HCT116 (cell line): Measurements from ENCODE around the gene SRRD. TPM values are rescaled to one million over a fixed set of nuclear protein-coding genes. Genes with fewer than 3 reads are reported as not detected.

Experiments
- ATAC-seq: fragments of 200-7000 bp; cut with Tn5 transposase; 2 replicates; pipeline ENCODE4 v1.9.1; 2020; ENCODE audit warnings: mild to moderate bottlenecking, moderate library complexity
- BruUV-seq: library from RNA; stranded (reverse); fragments of 400-500 nt; replicated peaks from 2 replicates; lab custom pipeline; 2021; lab: Mats Ljungman, UMichigan
- CTCF ChIA-PET: fragments of 300-600 bp; sonication (Branson Sonifier 250); formaldehyde crosslinking; loops from one replicate; lab custom pipeline; 2021; ENCODE audit warnings: antibody characterized with exemption; lab: Charles Lee
- POLR2A ChIA-PET: fragments of 300-600, 350-600 bp; sonication (Branson Sonifier 250); formaldehyde crosslinking; loops from one replicate; lab custom pipeline; 2021; ENCODE audit warnings: antibody characterized with exemption; lab: Charles Lee
- RAD21 ChIA-PET, 2 experiments: fragments of 300-600 bp; sonication (Branson Sonifier 250); formaldehyde crosslinking; loops; one replicate each; lab custom pipeline; 2023; ENCODE audit warnings: low total read pairs in 2 of 2; ENCODE audit not compliant: uncharacterized antibody in 2 of 2, unreplicated experiment in 2 of 2, low non-redundant PET in 1 of 2; lab: Charles Lee
- DNase-seq: peaks from one replicate; pipeline ENCODE4 v3.0.0-alpha.2; 2010; ENCODE audit warnings: low read depth, low spot score
- H2AFZ ChIP-seq: fragments of 200-600 bp; shearing (Covaris generic), sonication (generic); 2 replicates; pipeline ENCODE4 v1.6.1; 2017; ENCODE audit warnings: low read depth, mixed run types, mixed read lengths, antibody characterized with exemption, low read length; ENCODE audit not compliant: poor library complexity, severe bottlenecking
- H3K27ac ChIP-seq: 2 replicates; pipeline ENCODE4 v1.5.1; 2012; ENCODE audit warnings: low read depth, low read length
- H3K27me3 ChIP-seq: fragments of 200-600 bp; sonication (generic); 2 replicates; pipeline ENCODE4 v1.6.1; 2016; ENCODE audit warnings: mixed run types, low read length, mixed read lengths; ENCODE audit not compliant: insufficient read depth
- H3K36me3 ChIP-seq, 2 experiments: fragments of 200-500 bp in 1 of 2; fragments of 200-600 bp in 1 of 2; sonication (Bioruptor generic) in 1 of 2; sonication (generic) in 1 of 2; 2 replicates each; pipeline versions ENCODE4 v1.5.1 to v1.6.1; 2014 to 2016; ENCODE audit warnings: low read length in 2 of 2, inconsistent platforms in 1 of 2, mixed read lengths in 1 of 2, mixed run types in 1 of 2; ENCODE audit not compliant: insufficient read depth in 2 of 2, control insufficient read depth in 1 of 2
- H3K4me1 ChIP-seq, 2 experiments: fragments of 200-600 bp in 1 of 2; sonication (generic) in 1 of 2; 2 replicates each; pipeline versions ENCODE4 v1.5.1 to v1.6.1; 2012 to 2017; ENCODE audit warnings: low read length in 2 of 2, inconsistent platforms in 1 of 2, mild to moderate bottlenecking in 1 of 2, mixed read lengths in 1 of 2, mixed run types in 1 of 2, moderate library complexity in 1 of 2; ENCODE audit not compliant: insufficient read depth in 2 of 2, control insufficient read depth in 1 of 2
- H3K4me2 ChIP-seq: fragments of 200-600 bp; sonication (generic); 2 replicates; pipeline ENCODE4 v1.6.1; 2017; ENCODE audit warnings: mixed run types, low read length, mixed read lengths
- H3K4me3 ChIP-seq, 2 experiments: fragments of 200-600 bp in 1 of 2; sonication (generic) in 1 of 2; replicated peaks in 1 of 2; 2 replicates each; pipeline ENCODE4 v1.5.1; 2011 to 2016; ENCODE audit warnings: low read length in 2 of 2, control low read depth in 1 of 2, low read depth in 1 of 2, mild to moderate bottlenecking in 1 of 2, mixed read lengths in 1 of 2, mixed run types in 1 of 2
- H3K79me2 ChIP-seq: fragments of 200-600 bp; sonication (generic); 2 replicates; pipeline ENCODE4 v1.6.1; 2017; ENCODE audit warnings: mild to moderate bottlenecking, mixed run types, low read length, moderate library complexity, mixed read lengths; ENCODE audit not compliant: insufficient read depth
- H3K9ac ChIP-seq: fragments of 200-600 bp; sonication (generic); 2 replicates; pipeline ENCODE4 v1.6.1; 2016; ENCODE audit warnings: low read length, mixed read lengths
- H3K9me2 ChIP-seq: fragments of 200-600 bp; sonication (generic), shearing (Covaris generic); 2 replicates; pipeline ENCODE4 v1.6.1; 2017; ENCODE audit warnings: mixed run types, mild to moderate bottlenecking, moderate library complexity; ENCODE audit not compliant: insufficient read depth
- H3K9me3 ChIP-seq, 2 experiments: fragments of 200-500 bp in 1 of 2; fragments of 200-600 bp in 1 of 2; sonication (Bioruptor generic) in 1 of 2; sonication (generic) in 1 of 2; 2 replicates each; pipeline ENCODE4 v1.6.1; 2014 to 2017; ENCODE audit warnings: low read length in 2 of 2, mixed read lengths in 2 of 2, inconsistent platforms in 1 of 2, low read depth in 1 of 2, mild to moderate bottlenecking in 1 of 2, mixed run types in 1 of 2, moderate library complexity in 1 of 2; ENCODE audit not compliant: control insufficient read depth in 1 of 2, insufficient read depth in 1 of 2
- H4K20me1 ChIP-seq: fragments of 200-600 bp; sonication (generic), shearing (Covaris generic); 2 replicates; pipeline ENCODE4 v1.6.1; 2017; ENCODE audit warnings: mixed run types, mild to moderate bottlenecking, moderate library complexity; ENCODE audit not compliant: insufficient read depth
- CEBPB ChIP-seq: IDR thresholded peaks from 2 replicates; pipeline ENCODE4 v1.6.1; 2012; ENCODE audit warnings: low read depth
- EZH2 ChIP-seq: fragments of 200-600 bp; sonication (generic); IDR thresholded peaks from 2 replicates; pipeline ENCODE4 v1.6.1; 2017; ENCODE audit warnings: antibody characterized with exemption, mixed run types
- JUND ChIP-seq: IDR thresholded peaks from 2 replicates; pipeline ENCODE4 v1.6.1; 2012
- POLR2A ChIP-seq: IDR thresholded peaks from 2 replicates; pipeline ENCODE4 v1.7.0; 2011; ENCODE audit warnings: borderline replicate concordance; ENCODE audit not compliant: insufficient read depth, insufficient read length; ENCODE audit errors: extremely low read depth
- RAD21 ChIP-seq: IDR thresholded peaks from 2 replicates; pipeline ENCODE4 v1.6.1; 2012; ENCODE audit warnings: low read depth, mild to moderate bottlenecking
- SIN3A ChIP-seq: IDR thresholded peaks from 2 replicates; pipeline ENCODE4 v1.6.1; 2012; ENCODE audit warnings: low read depth
- SP1 ChIP-seq: IDR thresholded peaks from 2 replicates; pipeline ENCODE4 v1.6.1; 2012; ENCODE audit warnings: low read depth
- SRF ChIP-seq: IDR thresholded peaks from 2 replicates; pipeline ENCODE4 v1.6.1; 2012; ENCODE audit warnings: low read depth
- intact Hi-C: fragments of 100-400 bp; cut with micrococcal nuclease; formaldehyde crosslinking; loops from 2 replicates; pipeline ENCODE4 v1.10.0; 2022
- total RNA-seq: library from RNA; stranded (reverse); gene quantifications from one replicate; pipeline ENCODE4 v1.2.1, GENCODE V29; 2021; ENCODE audit not compliant: unreplicated experiment
- TF ChIP-seq, protein P1 (sequence below): IDR thresholded peaks from 2 replicates; pipeline ENCODE4 v1.6.1; 2012; ENCODE audit warnings: low read depth
- TF ChIP-seq, protein P2 (sequence below): IDR thresholded peaks from 2 replicates; pipeline ENCODE4 v1.6.1; 2012

Gene SRRD
- total RNA-seq, 1 experiment from 2014 or later: 30.4 TPM

DNA sequence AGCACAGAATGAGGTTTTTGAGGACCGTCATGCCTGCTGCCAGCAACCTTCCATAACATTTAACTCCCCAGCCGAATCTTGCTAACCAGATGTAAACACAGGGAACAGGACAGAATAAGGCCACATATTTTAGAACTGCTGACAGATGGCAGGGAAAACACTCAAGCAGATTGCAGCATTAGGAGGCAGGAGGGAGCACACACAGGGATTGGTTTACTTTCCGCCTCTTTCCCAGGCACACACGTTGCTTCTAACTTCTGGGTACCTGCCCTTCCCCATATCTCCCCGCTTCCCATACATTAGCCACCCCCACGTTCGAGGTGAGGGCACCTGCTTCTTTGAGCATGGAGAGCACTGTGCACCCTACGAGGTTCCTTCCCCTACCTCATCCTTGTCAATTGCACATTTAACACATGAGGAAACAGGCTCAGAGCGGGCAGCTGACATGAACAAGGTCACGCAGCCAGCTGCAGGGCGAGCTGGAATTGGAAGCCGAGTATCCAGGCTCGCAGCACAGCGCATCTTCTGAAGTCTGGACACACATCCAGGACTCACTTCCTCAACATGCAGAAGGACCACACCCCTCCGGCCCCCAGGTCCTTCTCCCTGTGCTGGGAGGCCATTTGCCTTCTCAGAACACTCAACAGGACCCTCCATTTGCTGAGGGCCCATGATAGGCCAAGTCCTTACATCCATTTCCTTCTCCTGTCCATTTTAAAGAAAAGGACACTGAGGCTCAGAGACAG is 35.9 kb upstream of the SRRD start:
- Histone ChIP-seq H3K9me3 (no peaks in the 10 kb centered on the region), H3K79me2 (no peaks in the 10 kb centered on the region), H3K4me2 (no peak overlapping the region), H2AFZ (no peak overlapping the region), H3K9ac (no peak overlapping the region), H3K9me2 (no peaks in the 10 kb centered on the region), H3K4me1 (no peaks in the 10 kb centered on the region), H3K4me3 (no peak overlapping the region), H3K27ac (no peak overlapping the region), H4K20me1 (no peaks in the 10 kb centered on the region), H3K27me3 (no peaks in the 10 kb centered on the region), H3K36me3 (no peaks in the 10 kb centered on the region; a peak in 2 of 4 replicates)
- ChIA-PET CTCF (no interaction called here), RAD21 (no interaction called here), POLR2A (no interaction called here)
- TF ChIP-seq POLR2A (no peak), EZH2 (no peak), SP1 (no peak), SRF (no peak), CEBPB (no peak), JUND (no peak), SIN3A (no peak), RAD21 (no peak)
- TF ChIP-seq, protein P1, sequence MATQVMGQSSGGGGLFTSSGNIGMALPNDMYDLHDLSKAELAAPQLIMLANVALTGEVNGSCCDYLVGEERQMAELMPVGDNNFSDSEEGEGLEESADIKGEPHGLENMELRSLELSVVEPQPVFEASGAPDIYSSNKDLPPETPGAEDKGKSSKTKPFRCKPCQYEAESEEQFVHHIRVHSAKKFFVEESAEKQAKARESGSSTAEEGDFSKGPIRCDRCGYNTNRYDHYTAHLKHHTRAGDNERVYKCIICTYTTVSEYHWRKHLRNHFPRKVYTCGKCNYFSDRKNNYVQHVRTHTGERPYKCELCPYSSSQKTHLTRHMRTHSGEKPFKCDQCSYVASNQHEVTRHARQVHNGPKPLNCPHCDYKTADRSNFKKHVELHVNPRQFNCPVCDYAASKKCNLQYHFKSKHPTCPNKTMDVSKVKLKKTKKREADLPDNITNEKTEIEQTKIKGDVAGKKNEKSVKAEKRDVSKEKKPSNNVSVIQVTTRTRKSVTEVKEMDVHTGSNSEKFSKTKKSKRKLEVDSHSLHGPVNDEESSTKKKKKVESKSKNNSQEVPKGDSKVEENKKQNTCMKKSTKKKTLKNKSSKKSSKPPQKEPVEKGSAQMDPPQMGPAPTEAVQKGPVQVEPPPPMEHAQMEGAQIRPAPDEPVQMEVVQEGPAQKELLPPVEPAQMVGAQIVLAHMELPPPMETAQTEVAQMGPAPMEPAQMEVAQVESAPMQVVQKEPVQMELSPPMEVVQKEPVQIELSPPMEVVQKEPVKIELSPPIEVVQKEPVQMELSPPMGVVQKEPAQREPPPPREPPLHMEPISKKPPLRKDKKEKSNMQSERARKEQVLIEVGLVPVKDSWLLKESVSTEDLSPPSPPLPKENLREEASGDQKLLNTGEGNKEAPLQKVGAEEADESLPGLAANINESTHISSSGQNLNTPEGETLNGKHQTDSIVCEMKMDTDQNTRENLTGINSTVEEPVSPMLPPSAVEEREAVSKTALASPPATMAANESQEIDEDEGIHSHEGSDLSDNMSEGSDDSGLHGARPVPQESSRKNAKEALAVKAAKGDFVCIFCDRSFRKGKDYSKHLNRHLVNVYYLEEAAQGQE: no peak
- TF ChIP-seq, protein P2, sequence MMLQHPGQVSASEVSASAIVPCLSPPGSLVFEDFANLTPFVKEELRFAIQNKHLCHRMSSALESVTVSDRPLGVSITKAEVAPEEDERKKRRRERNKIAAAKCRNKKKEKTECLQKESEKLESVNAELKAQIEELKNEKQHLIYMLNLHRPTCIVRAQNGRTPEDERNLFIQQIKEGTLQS: no peak
- no peak for DNase-seq
- BruUV-seq: no TSS peak
- no peak for ATAC-seq
- intact Hi-C loops: no loop called here
